Fibroblast of skin of right quadriceps (primary cell): ENCODE measurements around the gene FKBP8.

Source experiments
- DNase-seq: peaks from one replicate; pipeline ENCODE4 v3.0.0-alpha.2; 2013

Gene FKBP8

GRCh38 chr19:18520848-18521691 is 22.3 kb downstream of the FKBP8 start:
- DNase-seq = no peak

- DNase-seq = peak; percentile 80
Measured at GRCh38 chr19:18519962-18520847, 23.2 kb downstream of the FKBP8 start.

- DNase-seq = no peak
Measured at GRCh38 chr19:18518639-18519038, 24.7 kb downstream of the FKBP8 start.

- no peak for DNase-seq
Measured at GRCh38 chr19:18517606-18518005, 25.8 kb downstream of the FKBP8 start.

- no peak for DNase-seq
Measured at GRCh38 chr19:18515959-18516358, 27.4 kb downstream of the FKBP8 start.

GRCh38 chr19:18514800-18515682 is 28.3 kb downstream of the FKBP8 start:
- DNase-seq = no peak

GRCh38 chr19:18513868-18514267 is 29.5 kb downstream of the FKBP8 start:
- no peak for DNase-seq

- no peak for DNase-seq
Measured at GRCh38 chr19:18510216-18510615, 33.2 kb downstream of the FKBP8 start.

GRCh38 chr19:18508585-18508984 is 34.8 kb downstream of the FKBP8 start:
- no peak for DNase-seq

- DNase-seq = no peak
Measured at GRCh38 chr19:18507727-18508440, 35.5 kb downstream of the FKBP8 start.

GRCh38 chr19:18507021-18507726 is 36.2 kb downstream of the FKBP8 start:
- DNase-seq = no peak

- DNase-seq = no peak
Measured at GRCh38 chr19:18506101-18506930, 37.1 kb downstream of the FKBP8 start.

- no peak for DNase-seq
Measured at GRCh38 chr19:18504886-18505610, 38.3 kb downstream of the FKBP8 start.

- no peak for DNase-seq
Measured at GRCh38 chr19:18503971-18504885, 39.1 kb downstream of the FKBP8 start.

GRCh38 chr19:18503337-18503970 is 39.9 kb downstream of the FKBP8 start:
- DNase-seq = no peak

GRCh38 chr19:18502638-18503294 is 40.6 kb downstream of the FKBP8 start:
- DNase-seq = no peak

GRCh38 chr19:18502246-18502637 is 41.1 kb downstream of the FKBP8 start:
- DNase-seq = no peak

- DNase-seq = no peak
Measured at GRCh38 chr19:18501832-18502231, 41.5 kb downstream of the FKBP8 start.
